NCI-H128 (cell line): Measurements from ENCODE around the gene KSR2.
"Not testable (repeated sequence)": the region's sequence is repeated elsewhere in the genome, so short reads cannot be mapped to it uniquely, and the experiment has no call there.

Experiments used
- DNase-seq: peaks from one replicate; lab custom pipeline; 2025; ENCODE audit not compliant: unreplicated experiment; lab: John Stamatoyannopoulos, UW

KSR2 gene

GRCh38 chr12:117860111-117860510, 108.7 kb downstream of the KSR2 start:
- DNase-seq = no peak

- DNase-seq = no peak
Observed at GRCh38 chr12:117857632-117858612, 110.9 kb downstream of the KSR2 start.

GRCh38 chr12:117857139-117857538, 111.7 kb downstream of the KSR2 start:
- not testable (repeated sequence) for DNase-seq

- no peak for DNase-seq
Observed at GRCh38 chr12:117855165-117855564, 113.6 kb downstream of the KSR2 start.

- no peak for DNase-seq
Observed at GRCh38 chr12:117854339-117855012, 114.3 kb downstream of the KSR2 start.

GRCh38 chr12:117853600-117853999, 115.2 kb downstream of the KSR2 start:
- no peak for DNase-seq

- peak; percentile 18 for DNase-seq
Observed at GRCh38 chr12:117850048-117850447, 118.7 kb downstream of the KSR2 start.

- no peak for DNase-seq
Observed at GRCh38 chr12:117847371-117847770, 121.4 kb downstream of the KSR2 start.

- no peak for DNase-seq
Observed at GRCh38 chr12:117845271-117845904, 123.4 kb downstream of the KSR2 start.

- no peak for DNase-seq
Observed at GRCh38 chr12:117844114-117844830, 124.5 kb downstream of the KSR2 start.

- DNase-seq = no peak
Observed at GRCh38 chr12:117842630-117843029, 126.2 kb downstream of the KSR2 start.

- no peak for DNase-seq
Observed at GRCh38 chr12:117842220-117842619, 126.6 kb downstream of the KSR2 start.

GRCh38 chr12:117837737-117838050, 131.1 kb downstream of the KSR2 start:
- DNase-seq = no peak

- peak; percentile 51 for DNase-seq
Observed at GRCh38 chr12:117836999-117837736, 131.6 kb downstream of the KSR2 start.

GRCh38 chr12:117836476-117836875, 132.3 kb downstream of the KSR2 start:
- DNase-seq = no peak

GRCh38 chr12:117835156-117835555, 133.6 kb downstream of the KSR2 start:
- no peak for DNase-seq

- no peak for DNase-seq
Observed at GRCh38 chr12:117832459-117833457, 136.0 kb downstream of the KSR2 start.

- no peak for DNase-seq
Observed at GRCh38 chr12:117830471-117830870, 138.3 kb downstream of the KSR2 start.

- DNase-seq = no peak
Observed at GRCh38 chr12:117829108-117829507, 139.7 kb downstream of the KSR2 start.
